GM06990 (cell line): ENCODE measurements around the gene HLA-B.

Source experiments
- DNase-seq: peaks from one replicate; pipeline ENCODE4 v3.0.0-alpha.2; 2011; ENCODE audit not compliant: insufficient read length; ENCODE audit errors: extremely low read depth
- H3K27me3 ChIP-seq: replicated peaks from 2 replicates; pipeline ENCODE4 v1.6.0; 2011; ENCODE audit warnings: low read length; ENCODE audit not compliant: control insufficient read depth, insufficient read depth
- H3K36me3 ChIP-seq: 2 replicates; pipeline ENCODE4 v1.5.1; 2011; ENCODE audit warnings: low read length; ENCODE audit not compliant: control insufficient read depth, insufficient read depth
- H3K4me3 ChIP-seq: replicated peaks from 2 replicates; pipeline ENCODE4 v1.5.1; 2011; ENCODE audit warnings: low read depth, mild to moderate bottlenecking, control low read depth, low read length
- CTCF ChIP-seq: IDR thresholded peaks from 2 replicates; pipeline ENCODE4 v1.5.1; 2011; ENCODE audit warnings: low read length, control low read depth, mild to moderate bottlenecking, inconsistent platforms; ENCODE audit not compliant: insufficient read depth, poor library complexity, severe bottlenecking

Gene HLA-B

GRCh38 chr6:31339210-31339609, 17.8 kb downstream of the HLA-B start:
- TF ChIP-seq CTCF, result no peak
- no peak for DNase-seq
- no peak overlapping the region for H3K4me3 ChIP-seq
- H3K27me3 ChIP-seq, result no peaks in the 10 kb centered on the region
- H3K36me3 ChIP-seq, result no peaks in the 10 kb centered on the region

- Histone ChIP-seq H3K27me3 (no peaks in the 10 kb centered on the region), H3K36me3 (no peaks in the 10 kb centered on the region), H3K4me3 (no peak overlapping the region)
- DNase-seq, result peak; percentile 24
- TF ChIP-seq CTCF, result no peak
These were observed 20.0 kb downstream of the HLA-B start for GRCh38 chr6:31336896-31337496.

GRCh38 chr6:31332637-31333602, 24.1 kb downstream of the HLA-B start:
- DNase-seq, result peak; percentile 36
- TF ChIP-seq CTCF, result no peak
- no peak overlapping the region for H3K4me3 ChIP-seq
- no peaks in the 10 kb centered on the region for H3K36me3 ChIP-seq
- no peaks in the 10 kb centered on the region for H3K27me3 ChIP-seq

GRCh38 chr6:31328355-31328960, 28.5 kb downstream of the HLA-B start:
- no peak for DNase-seq
- H3K27me3 ChIP-seq, result no peaks in the 10 kb centered on the region
- TF ChIP-seq CTCF, result no peak
- H3K4me3 ChIP-seq, result no peak overlapping the region
- H3K36me3 ChIP-seq, result no peaks in the 10 kb centered on the region

GRCh38 chr6:31321820-31322219, 35.2 kb downstream of the HLA-B start:
- TF ChIP-seq CTCF, result no peak
- no peaks in the 10 kb centered on the region; the same call in 1 of the 2 replicates for H3K27me3 ChIP-seq
- no peak overlapping the region for H3K4me3 ChIP-seq
- DNase-seq, result no peak
- H3K36me3 ChIP-seq, result no peaks in the 10 kb centered on the region
